ENCODE measurements around the gene TRIM52. TPM values are rescaled to one million over a fixed set of nuclear protein-coding genes. Genes with fewer than 3 reads are reported as not detected.

The TRIM52 gene
- total and polyA plus RNA-seq, 10 of the 15 experiments (the other 5 are each of a cell fraction or from before 2014, with no cell fraction given), result 1.4 to 24.3 (median 8.1) TPM

- TF ChIP-seq, protein P1, sequence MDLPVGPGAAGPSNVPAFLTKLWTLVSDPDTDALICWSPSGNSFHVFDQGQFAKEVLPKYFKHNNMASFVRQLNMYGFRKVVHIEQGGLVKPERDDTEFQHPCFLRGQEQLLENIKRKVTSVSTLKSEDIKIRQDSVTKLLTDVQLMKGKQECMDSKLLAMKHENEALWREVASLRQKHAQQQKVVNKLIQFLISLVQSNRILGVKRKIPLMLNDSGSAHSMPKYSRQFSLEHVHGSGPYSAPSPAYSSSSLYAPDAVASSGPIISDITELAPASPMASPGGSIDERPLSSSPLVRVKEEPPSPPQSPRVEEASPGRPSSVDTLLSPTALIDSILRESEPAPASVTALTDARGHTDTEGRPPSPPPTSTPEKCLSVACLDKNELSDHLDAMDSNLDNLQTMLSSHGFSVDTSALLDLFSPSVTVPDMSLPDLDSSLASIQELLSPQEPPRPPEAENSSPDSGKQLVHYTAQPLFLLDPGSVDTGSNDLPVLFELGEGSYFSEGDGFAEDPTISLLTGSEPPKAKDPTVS (IDR thresholded peaks at IDR 0.05; ENCODE audit: low read depth, low read length), result no peak
- TF ChIP-seq ZNF687 (IDR thresholded peaks at IDR 0.05) (peak; percentile 65), SIN3A (IDR thresholded peaks at IDR 0.05; ENCODE audit: low read depth, low read length) (no peak), ZNF622 (IDR thresholded peaks at IDR 0.05) (no peak), TCF3 (IDR thresholded peaks at IDR 0.05; ENCODE audit: borderline replicate concordance, insufficient read depth, low read depth, low read length) (no peak), RAD21 (IDR thresholded peaks at IDR 0.05; ENCODE audit: insufficient read depth, low read depth, low read length) (no peak), BRCA1 (IDR thresholded peaks at IDR 0.05; ENCODE audit: low read depth, low read length) (peak; percentile 76), SMAD5 (IDR thresholded peaks at IDR 0.05; ENCODE audit: low read depth) (peak; percentile 58; the same call in 1 of the 2 replicates), SPI1 (IDR thresholded peaks at IDR 0.05; ENCODE audit: borderline replicate concordance, insufficient read depth, low read depth, low read length) (no peak), BMI1 (IDR thresholded peaks at IDR 0.05; ENCODE audit: borderline replicate concordance) (no peak), ZNF217 (IDR thresholded peaks at IDR 0.05) (no peak)
- TF ChIP-seq, protein P2, sequence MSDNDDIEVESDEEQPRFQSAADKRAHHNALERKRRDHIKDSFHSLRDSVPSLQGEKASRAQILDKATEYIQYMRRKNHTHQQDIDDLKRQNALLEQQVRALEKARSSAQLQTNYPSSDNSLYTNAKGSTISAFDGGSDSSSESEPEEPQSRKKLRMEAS (IDR thresholded peaks at IDR 0.05; ENCODE audit: low read depth, low read length), result no peak; the same call in 1 of the 2 replicates
- TF ChIP-seq, protein P3, sequence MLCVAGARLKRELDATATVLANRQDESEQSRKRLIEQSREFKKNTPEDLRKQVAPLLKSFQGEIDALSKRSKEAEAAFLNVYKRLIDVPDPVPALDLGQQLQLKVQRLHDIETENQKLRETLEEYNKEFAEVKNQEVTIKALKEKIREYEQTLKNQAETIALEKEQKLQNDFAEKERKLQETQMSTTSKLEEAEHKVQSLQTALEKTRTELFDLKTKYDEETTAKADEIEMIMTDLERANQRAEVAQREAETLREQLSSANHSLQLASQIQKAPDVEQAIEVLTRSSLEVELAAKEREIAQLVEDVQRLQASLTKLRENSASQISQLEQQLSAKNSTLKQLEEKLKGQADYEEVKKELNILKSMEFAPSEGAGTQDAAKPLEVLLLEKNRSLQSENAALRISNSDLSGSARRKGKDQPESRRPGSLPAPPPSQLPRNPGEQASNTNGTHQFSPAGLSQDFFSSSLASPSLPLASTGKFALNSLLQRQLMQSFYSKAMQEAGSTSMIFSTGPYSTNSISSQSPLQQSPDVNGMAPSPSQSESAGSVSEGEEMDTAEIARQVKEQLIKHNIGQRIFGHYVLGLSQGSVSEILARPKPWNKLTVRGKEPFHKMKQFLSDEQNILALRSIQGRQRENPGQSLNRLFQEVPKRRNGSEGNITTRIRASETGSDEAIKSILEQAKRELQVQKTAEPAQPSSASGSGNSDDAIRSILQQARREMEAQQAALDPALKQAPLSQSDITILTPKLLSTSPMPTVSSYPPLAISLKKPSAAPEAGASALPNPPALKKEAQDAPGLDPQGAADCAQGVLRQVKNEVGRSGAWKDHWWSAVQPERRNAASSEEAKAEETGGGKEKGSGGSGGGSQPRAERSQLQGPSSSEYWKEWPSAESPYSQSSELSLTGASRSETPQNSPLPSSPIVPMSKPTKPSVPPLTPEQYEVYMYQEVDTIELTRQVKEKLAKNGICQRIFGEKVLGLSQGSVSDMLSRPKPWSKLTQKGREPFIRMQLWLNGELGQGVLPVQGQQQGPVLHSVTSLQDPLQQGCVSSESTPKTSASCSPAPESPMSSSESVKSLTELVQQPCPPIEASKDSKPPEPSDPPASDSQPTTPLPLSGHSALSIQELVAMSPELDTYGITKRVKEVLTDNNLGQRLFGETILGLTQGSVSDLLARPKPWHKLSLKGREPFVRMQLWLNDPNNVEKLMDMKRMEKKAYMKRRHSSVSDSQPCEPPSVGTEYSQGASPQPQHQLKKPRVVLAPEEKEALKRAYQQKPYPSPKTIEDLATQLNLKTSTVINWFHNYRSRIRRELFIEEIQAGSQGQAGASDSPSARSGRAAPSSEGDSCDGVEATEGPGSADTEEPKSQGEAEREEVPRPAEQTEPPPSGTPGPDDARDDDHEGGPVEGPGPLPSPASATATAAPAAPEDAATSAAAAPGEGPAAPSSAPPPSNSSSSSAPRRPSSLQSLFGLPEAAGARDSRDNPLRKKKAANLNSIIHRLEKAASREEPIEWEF (IDR thresholded peaks at IDR 0.05; ENCODE audit: insufficient replicate concordance, low read depth, low read length), result no peak
- TF ChIP-seq, protein P4, sequence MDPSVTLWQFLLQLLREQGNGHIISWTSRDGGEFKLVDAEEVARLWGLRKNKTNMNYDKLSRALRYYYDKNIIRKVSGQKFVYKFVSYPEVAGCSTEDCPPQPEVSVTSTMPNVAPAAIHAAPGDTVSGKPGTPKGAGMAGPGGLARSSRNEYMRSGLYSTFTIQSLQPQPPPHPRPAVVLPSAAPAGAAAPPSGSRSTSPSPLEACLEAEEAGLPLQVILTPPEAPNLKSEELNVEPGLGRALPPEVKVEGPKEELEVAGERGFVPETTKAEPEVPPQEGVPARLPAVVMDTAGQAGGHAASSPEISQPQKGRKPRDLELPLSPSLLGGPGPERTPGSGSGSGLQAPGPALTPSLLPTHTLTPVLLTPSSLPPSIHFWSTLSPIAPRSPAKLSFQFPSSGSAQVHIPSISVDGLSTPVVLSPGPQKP (IDR thresholded peaks at IDR 0.05; ENCODE audit: low read depth, low read length), result 0 out of 2 replicates have a peak, but pooled peaks have one; percentile 45
- TF ChIP-seq, protein P5, sequence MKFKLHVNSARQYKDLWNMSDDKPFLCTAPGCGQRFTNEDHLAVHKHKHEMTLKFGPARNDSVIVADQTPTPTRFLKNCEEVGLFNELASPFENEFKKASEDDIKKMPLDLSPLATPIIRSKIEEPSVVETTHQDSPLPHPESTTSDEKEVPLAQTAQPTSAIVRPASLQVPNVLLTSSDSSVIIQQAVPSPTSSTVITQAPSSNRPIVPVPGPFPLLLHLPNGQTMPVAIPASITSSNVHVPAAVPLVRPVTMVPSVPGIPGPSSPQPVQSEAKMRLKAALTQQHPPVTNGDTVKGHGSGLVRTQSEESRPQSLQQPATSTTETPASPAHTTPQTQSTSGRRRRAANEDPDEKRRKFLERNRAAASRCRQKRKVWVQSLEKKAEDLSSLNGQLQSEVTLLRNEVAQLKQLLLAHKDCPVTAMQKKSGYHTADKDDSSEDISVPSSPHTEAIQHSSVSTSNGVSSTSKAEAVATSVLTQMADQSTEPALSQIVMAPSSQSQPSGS (IDR thresholded peaks at IDR 0.05; ENCODE audit: low read length), result no peak
These were observed 14.5 kb downstream of the TRIM52 start (continued) for GRCh38 chr5:181246276-181247049.

Data from GM12878 (cell line).